Tibial nerve (tissue), 4 donors: ENCODE results near the gene MRPS24. TPM values are rescaled to one million over a fixed set of nuclear protein-coding genes. Genes with fewer than 3 reads are reported as not detected.

ENCODE experiments used
- DNase-seq, 2 donors: peaks; one replicate each; pipeline ENCODE4 v3.0.0-alpha.2; 2019; ENCODE audit warnings: low spot score in 2 of 2
- H3K27ac ChIP-seq, 4 donors: fragments of 200-600 bp; sonication (generic) in 3 of 4; one replicate each; pipeline ENCODE4 v1.5.1; 2017 to 2019; ENCODE audit warnings: mild to moderate bottlenecking in 1 of 4
- H3K27me3 ChIP-seq, 2 donors: fragments of 200-600 bp; sonication (generic) in 1 of 2; one replicate each; pipeline versions ENCODE4 v1.5.1 to v1.6.0; 2017 to 2019
- H3K36me3 ChIP-seq, 3 donors: fragments of 200-600 bp; sonication (generic); one replicate each; pipeline ENCODE4 v1.5.1; 2018 to 2019
- H3K4me1 ChIP-seq, 4 donors: fragments of 200-600 bp; sonication (generic) in 3 of 4; one replicate each; pipeline ENCODE4 v1.5.1; 2017 to 2019
- H3K4me3 ChIP-seq, 4 donors: fragments of 200-600 bp; sonication (generic) in 3 of 4; one replicate each; pipeline ENCODE4 v1.5.1; 2017 to 2019; ENCODE audit warnings: mild to moderate bottlenecking in 1 of 4, moderate library complexity in 1 of 4
- H3K9me3 ChIP-seq, 4 donors: fragments of 200-600 bp; sonication (generic) in 3 of 4; one replicate each; pipeline ENCODE4 v1.5.1; 2017 to 2019
- CTCF ChIP-seq, 5 experiments: fragments of 200-600 bp in 3 of 5; fragments of 450-650 bp in 2 of 5; sonication (generic) in 3 of 5; IDR thresholded peaks; one replicate each; pipeline ENCODE4 v1.5.1; 2016 to 2019; ENCODE audit warnings: antibody characterized with exemption in 5 of 5, mild to moderate bottlenecking in 3 of 5, moderate library complexity in 2 of 5
- EP300 ChIP-seq, 2 donors: sonication (generic); formaldehyde crosslinking; IDR thresholded peaks; one replicate each; pipeline ENCODE4 v1.6.1; 2017; ENCODE audit warnings: antibody characterized with exemption in 2 of 2, mild to moderate bottlenecking in 1 of 2
- POLR2A ChIP-seq, 2 donors: fragments of 450-650 bp; IDR thresholded peaks; one replicate each; pipeline ENCODE4 v1.6.1; 2017; ENCODE audit warnings: antibody characterized with exemption in 2 of 2, mild to moderate bottlenecking in 2 of 2, moderate library complexity in 2 of 2
- WGBS, 2 donors: methylation state at CpG; one replicate each; pipeline ENCODE4 v1.1.5; 2018; 5-methylcytosine and 5-hydroxymethylcytosine counted together
- total RNA-seq, 4 donors: library from RNA; depleted of rRNA; stranded (reverse); fragments of >200 nt; gene quantifications; one replicate each; pipeline ENCODE4 v1.1.0, GENCODE V29; 2016

Gene MRPS24
- total RNA-seq, 4 donors from 2014 or later = 61.8 to 90.2 (median 82.3) TPM

- 93% methylated on average over 4 of the region's 4 CpGs for WGBS, 2 donors
These were observed 15.3 kb upstream of the MRPS24 start for GRCh38 chr7:43884617-43885016.

DNA sequence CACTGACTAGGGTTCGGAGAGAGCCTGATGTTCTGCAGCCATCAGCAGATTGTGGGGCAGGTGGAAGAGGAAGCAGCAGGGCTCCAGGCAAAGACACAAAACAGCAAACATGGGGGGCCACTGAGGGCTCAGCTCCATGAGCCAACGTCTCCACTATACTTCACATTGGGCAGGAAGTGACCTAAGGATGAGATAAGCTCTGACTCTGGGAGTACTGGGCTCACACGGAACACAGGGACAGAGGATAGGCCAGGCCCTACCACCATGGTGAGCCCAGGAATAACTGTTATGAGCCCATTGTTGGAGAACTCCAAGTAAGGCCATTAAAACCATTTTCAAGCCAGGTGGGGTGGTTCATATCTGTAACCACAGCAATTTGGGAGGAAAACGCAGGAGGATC, 14.9 kb upstream of the MRPS24 start:
- no peak overlapping the region for H3K4me3 ChIP-seq
- 95 to 97% methylated on average over 3 to 4 of the region's 4 CpGs for WGBS, 2 donors
- H3K4me1 ChIP-seq = peaks cover 0 to 18% (median 0%) of the 10 kb centered on the region in 4 donors
- H3K9me3 ChIP-seq = no peaks in the 10 kb centered on the region
- H3K36me3 ChIP-seq = peaks cover 0 to 68% (median 3%) of the 10 kb centered on the region in 3 donors
- DNase-seq = no peak
- H3K27ac ChIP-seq = no peak overlapping the region
- H3K27me3 ChIP-seq = no peaks in the 10 kb centered on the region
- no peak for TF ChIP-seq POLR2A (IDR thresholded peaks at IDR 0.05)
- TF ChIP-seq EP300 (IDR thresholded peaks at IDR 0.05) = no peak
- no peak for TF ChIP-seq CTCF (IDR thresholded peaks at IDR 0.05)

More at GRCh38 chr7:43884617-43885016, 15.3 kb upstream of the MRPS24 start:
- Histone ChIP-seq H3K27ac (no peak overlapping the region), H3K27me3 (no peaks in the 10 kb centered on the region), H3K9me3 (no peaks in the 10 kb centered on the region), H3K4me3 (no peak overlapping the region), H3K4me1 (peaks cover 0 to 22% (median 0%) of the 10 kb centered on the region in 4 donors), H3K36me3 (peaks cover 0 to 64% (median 3%) of the 10 kb centered on the region in 3 donors)
- no peak for DNase-seq
- TF ChIP-seq CTCF (IDR thresholded peaks at IDR 0.05) (no peak), POLR2A (IDR thresholded peaks at IDR 0.05) (no peak), EP300 (IDR thresholded peaks at IDR 0.05) (no peak)

DNA sequence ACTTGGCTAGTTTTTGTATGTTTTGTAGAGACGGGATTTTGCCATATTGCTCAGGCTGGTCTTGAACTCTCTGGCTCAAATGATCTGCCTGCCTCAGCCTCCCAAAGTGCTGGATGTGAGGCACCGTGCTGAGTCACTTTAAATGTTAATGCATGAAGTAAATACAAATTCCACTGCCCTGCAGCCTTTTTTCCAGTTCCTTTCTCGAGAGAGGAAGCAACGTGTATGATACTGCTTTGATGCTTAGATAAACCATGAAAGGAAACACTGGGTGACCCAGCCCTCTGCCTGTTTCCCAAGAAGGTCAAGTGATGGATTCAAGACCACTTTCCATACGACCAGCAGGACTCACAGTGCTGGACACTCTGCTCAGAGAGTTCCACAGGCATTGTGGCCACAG, 11.3 kb upstream of the MRPS24 start:
- WGBS, 2 donors = 72 to 75% methylated on average over 5 of the region's 5 CpGs
- Histone ChIP-seq H3K27ac (no peak overlapping the region), H3K27me3 (no peaks in the 10 kb centered on the region), H3K4me1 (peaks cover 0 to 17% (median 0%) of the 10 kb centered on the region in 4 donors), H3K36me3 (peaks cover 0 to 86% (median 3%) of the 10 kb centered on the region in 3 donors), H3K9me3 (no peaks in the 10 kb centered on the region), H3K4me3 (no peak overlapping the region)
- DNase-seq = no peak
- TF ChIP-seq CTCF (IDR thresholded peaks at IDR 0.05) = no peak
- no peak for TF ChIP-seq POLR2A (IDR thresholded peaks at IDR 0.05)
- no peak for TF ChIP-seq EP300 (IDR thresholded peaks at IDR 0.05)

GRCh38 chr7:43879477-43879876, 10.2 kb upstream of the MRPS24 start:
- H3K27ac ChIP-seq = peak overlapping the region in 2 of 4 donors; percentile 39 to 53

More at GRCh38 chr7:43879477-43879876, 10.2 kb upstream of the MRPS24 start:
- no peak overlapping the region for H3K4me3 ChIP-seq
- no peak for DNase-seq
- peaks cover 0 to 17% (median 0%) of the 10 kb centered on the region in 4 donors for H3K4me1 ChIP-seq
- no peaks in the 10 kb centered on the region for H3K9me3 ChIP-seq
- WGBS, 2 donors = 49 to 51% methylated on average over 2 of the region's 2 CpGs
- peaks cover 0 to 85% (median 3%) of the 10 kb centered on the region in 3 donors for H3K36me3 ChIP-seq
- TF ChIP-seq POLR2A (IDR thresholded peaks at IDR 0.05) (no peak), CTCF (IDR thresholded peaks at IDR 0.05) (no peak), EP300 (IDR thresholded peaks at IDR 0.05) (no peak)
- H3K27me3 ChIP-seq = no peaks in the 10 kb centered on the region
